NK-92 treated with Interleukin-12 subunit alpha and Interleukin-12 subunit beta, amount 100 ng/mL, for 24 hours (cell line): Measurements from ENCODE around the gene AZGP1.
"Not testable (repeated sequence)": the region's sequence is repeated elsewhere in the genome, so short reads cannot be mapped to it uniquely, and the experiment has no call there.

Experiments
- DNase-seq: peaks from one replicate; lab custom pipeline; 2025; lab: John Stamatoyannopoulos, UW

AZGP1 gene

DNA sequence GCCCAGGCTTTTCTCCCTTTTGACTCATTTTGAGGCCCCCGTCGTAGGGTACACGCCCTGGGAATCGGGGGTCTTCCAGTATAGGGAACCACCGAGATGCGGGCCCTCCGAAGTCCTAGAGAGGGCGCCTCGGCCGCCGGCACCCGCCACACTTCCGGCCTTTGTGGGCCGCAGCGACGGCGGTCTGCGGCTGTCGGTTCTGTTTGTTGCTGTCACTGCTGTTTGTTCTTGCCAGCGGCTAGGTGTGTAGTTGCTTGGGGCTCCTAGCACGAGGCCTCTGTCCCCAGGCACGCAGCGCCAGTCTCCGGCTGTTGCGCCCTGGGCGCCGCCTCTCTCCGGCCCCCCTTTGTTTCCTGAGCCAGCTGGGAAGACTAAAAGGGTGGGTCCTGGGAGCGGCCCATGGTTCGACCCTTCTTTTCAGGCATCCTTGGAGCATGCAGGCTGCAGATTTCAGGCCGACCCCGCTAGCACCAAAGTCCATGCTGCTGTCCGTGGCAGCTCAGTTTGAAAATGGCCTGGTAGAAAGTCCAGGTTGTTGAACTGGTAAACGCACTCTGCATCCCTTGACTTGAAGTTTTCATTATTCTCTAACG is 21.8 kb upstream of the AZGP1 start:
- DNase-seq = peak; percentile 23

DNA sequence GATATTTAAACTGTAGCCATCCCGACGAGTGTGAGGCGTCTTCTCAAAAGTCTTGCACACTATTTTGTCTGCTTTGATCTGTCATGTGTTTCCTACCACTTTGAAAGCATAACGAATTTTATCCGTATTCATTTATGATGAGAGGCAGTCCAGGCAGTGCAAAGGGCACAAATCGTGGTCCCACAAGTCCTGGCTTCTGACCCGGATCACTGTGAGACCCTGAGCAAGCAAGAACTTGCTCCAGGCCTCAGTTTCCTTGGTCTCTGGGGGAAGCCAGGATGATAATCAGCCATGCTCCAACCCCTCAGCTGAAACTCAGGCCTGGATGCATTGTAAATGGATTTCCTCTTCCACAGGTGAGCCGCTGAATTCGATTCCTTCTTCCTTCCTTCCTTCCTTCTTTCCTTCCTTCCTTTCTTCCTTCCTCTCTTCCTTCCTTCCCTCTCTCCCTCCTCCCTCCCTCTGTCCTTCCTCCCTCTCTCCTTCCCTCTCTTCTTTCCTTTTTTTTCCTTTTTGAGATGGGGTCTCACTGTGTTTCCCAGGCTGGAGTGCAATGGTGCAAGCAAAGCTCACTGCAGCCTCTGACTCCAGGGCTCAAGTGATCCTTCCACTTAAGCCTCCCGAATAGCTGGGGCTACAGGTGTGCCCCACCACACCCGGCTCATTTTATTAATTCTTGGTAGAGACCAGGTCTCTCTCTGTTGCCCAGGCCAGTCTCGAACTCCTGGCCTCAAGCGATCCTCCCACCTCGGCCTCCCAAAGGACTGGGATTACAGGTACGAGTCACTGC is 21.1 kb upstream of the AZGP1 start:
- no peak for DNase-seq

DNA sequence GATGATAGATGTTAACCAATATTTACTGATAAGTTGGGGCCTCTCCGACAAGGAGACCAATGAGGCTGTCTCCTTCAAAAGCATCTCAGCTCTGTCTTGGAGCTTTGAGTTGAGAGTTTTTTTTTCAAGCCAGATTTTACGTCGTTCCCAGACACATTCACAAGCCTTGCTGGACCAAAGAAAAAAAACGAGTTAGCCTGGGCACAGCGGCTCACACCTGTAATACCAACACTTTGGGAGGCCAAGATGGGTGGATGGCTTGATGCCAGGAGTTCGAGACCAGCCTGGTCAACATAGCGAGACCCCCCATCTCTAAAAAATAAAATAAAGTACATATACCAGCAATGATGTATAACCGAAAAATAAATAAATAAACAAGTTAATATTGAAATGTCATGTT is 19.0 kb upstream of the AZGP1 start:
- no peak for DNase-seq

- no peak for DNase-seq
Observed at GRCh38 chr7:99992330-99993038, 16.7 kb upstream of the AZGP1 start.

DNA sequence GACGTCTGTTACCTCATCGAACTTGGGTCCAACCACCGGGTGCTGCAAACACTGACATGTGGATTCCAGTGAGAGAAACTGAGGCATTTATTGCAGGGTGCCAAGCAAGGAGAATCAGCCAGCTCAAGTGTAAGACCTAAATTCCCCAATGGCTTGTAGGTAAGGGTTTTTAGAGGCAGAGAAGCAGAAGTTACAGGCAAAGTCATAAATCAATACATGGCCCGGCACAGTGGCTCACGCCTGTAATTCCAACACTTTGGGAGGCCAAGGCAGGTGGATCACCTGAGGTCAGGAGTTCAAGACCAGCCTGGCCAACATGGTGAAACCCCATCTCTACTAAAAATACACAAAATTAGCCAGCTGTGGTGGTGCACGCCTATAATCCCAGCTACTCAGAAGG is 15.7 kb upstream of the AZGP1 start:
- not testable (repeated sequence) for DNase-seq

GRCh38 chr7:99990460-99990852 is 14.6 kb upstream of the AZGP1 start:
- DNase-seq = no peak

DNA sequence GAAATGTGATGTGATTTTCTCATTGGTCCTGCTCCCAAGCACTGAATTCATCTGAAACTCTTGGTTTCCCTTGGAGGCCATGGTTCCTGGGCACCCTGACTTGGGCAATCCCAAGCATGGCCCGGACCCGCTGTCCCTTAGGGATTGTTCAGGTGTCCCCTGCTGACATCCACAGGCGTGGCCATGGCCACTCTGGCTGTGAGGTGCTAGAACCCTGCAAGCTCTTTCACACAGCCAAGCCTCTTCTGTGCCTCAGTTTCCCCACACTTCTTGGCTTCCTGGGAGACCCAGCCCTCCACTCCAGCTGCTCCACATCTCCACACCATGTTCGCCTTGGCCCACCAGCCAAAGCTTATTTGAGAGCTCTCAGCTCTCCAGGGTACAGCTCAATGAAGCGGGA is 12.0 kb upstream of the AZGP1 start:
- DNase-seq = no peak

GRCh38 chr7:99987306-99987705 is 11.5 kb upstream of the AZGP1 start:
- not testable (repeated sequence) for DNase-seq

DNA sequence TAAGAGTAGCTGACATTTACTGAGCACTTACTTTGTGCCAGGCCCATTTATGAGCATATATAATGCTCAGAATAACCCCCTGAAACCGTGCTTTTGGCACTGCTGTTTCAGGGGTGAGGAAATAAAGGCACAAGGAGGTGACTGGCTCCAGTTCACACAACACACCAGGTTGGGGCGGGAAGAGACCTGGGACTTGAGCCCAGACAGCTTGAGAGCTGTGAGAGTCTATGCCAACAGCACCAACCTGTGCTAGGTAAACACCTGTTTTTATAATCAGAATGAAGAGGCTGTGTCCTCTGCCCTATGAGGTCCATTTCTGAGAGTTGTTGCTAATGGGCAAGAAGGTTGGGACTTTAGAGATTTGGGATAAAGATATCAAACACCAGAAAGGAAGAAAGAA is 8.8 kb upstream of the AZGP1 start:
- DNase-seq = no peak

GRCh38 chr7:99981066-99981465 is 5.2 kb upstream of the AZGP1 start:
- DNase-seq = not testable (repeated sequence)

- DNase-seq = not testable (repeated sequence)
Observed at GRCh38 chr7:99980448-99980872, 4.6 kb upstream of the AZGP1 start.

DNA sequence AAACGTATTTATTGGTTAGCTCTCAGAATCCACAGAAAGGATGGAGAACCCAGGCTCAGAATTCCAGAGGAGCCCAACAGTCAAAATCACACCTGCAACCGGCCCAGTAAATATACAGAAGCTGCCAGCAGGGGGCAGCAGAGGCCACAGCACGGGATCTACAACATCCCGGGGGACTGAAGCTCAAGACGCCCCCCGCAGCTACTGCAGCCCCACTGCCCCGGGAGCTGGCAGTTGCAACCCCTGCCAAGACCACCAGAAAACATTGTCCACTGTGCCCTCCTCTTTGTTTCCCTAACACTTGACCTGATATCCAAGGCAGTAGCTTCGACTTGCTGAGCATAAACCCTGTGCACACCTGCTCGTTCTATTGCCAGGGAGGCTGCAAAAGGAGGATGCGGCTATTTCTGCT is 4.0 kb upstream of the AZGP1 start:
- DNase-seq = peak; percentile 16

GRCh38 chr7:99976626-99977025 is 795 bp upstream of the AZGP1 start:
- no peak for DNase-seq

DNA sequence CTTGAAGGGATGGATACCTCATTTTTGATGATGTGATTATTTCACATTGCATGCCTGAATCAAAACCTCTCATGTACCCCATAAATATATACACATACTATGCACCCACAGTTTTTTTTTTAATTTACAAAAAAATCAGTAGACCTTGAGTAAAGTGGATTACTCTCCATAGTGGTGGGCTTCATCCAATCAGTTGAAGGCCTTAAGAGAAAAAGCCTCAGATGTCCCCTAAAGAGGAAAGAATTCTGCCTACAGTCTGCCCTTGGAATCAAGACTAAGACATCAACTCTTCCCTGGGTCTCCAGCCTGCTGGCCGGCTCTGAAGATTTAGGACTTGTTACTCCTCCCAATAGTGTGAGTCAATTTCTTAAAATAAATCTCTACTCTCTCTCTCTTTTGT is 1.1 kb downstream of the AZGP1 start:
- no peak for DNase-seq

GRCh38 chr7:99973817-99974216 is 2.0 kb downstream of the AZGP1 start:
- DNase-seq = not testable (repeated sequence)

GRCh38 chr7:99971242-99971641 is 4.6 kb downstream of the AZGP1 start:
- DNase-seq = no peak

DNA sequence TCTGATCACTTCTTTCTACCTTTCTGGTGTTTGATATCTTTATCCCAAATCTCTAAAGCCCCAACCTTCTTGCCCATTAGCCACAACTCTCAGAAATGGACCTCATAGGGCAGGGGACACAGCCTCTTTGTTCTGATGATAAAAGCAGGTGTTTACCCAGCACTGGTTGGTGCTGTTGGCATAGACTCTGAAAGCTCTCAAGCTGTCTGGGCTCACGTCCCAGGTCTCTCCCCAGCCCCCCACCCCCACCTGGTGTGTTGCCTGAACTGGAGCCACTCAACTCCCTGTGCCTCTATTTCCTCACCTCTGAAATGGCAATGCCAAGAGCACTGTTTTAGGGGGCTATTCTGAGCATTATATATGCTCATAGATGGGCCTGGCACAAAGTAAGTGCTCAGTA is 6.0 kb downstream of the AZGP1 start:
- DNase-seq = not testable (repeated sequence)

GRCh38 chr7:99969298-99969697 is 6.5 kb downstream of the AZGP1 start:
- no peak for DNase-seq

- DNase-seq = no peak
Observed at GRCh38 chr7:99958564-99959227, 17.1 kb downstream of the AZGP1 start.

DNA sequence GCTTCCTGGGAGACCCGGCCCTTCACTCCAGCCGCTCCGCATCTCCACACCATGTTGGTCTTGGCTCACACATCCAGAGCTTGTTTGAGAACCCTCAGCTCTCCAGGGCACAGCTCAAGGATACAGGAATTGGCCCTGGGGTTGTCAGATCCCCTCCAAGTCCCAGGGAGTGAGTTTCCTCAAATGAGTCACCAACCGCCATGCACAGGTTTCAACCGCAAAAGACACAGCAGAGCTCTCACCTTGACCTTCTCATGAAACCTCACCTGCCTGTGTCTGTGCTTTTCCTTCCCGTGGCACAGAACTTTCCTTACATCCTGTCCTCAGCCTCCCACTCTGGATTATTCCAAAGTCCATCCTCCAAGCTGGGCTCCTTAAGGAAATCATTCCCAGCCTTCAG is 20.6 kb downstream of the AZGP1 start:
- DNase-seq = no peak

DNA sequence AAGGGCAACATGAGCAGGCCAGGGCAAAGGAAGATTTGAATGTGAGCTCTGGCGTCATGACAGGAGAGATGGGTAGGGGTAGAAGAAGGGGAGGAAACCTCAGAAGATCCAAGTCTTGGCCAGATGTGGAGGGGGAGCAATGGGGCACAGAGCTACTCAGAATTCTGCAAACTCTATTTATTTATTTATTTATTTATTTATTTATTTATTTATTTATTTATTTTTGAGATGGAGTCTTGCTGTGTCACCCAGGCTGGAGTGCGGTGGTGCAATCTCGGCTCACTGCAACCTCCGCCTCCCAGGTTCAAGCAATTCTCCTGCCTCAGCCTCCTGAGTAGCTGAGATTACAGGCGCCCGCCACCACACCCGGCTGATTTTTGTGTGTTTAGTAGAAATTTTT is 21.2 kb downstream of the AZGP1 start:
- DNase-seq = not testable (repeated sequence)

- no peak for DNase-seq
Observed at GRCh38 chr7:99953649-99954048, 22.2 kb downstream of the AZGP1 start.

- not testable (repeated sequence) for DNase-seq
Observed at GRCh38 chr7:99952649-99953048, 23.2 kb downstream of the AZGP1 start.
